ES-I3 (cell line): ENCODE data around the gene DCANP1.
A peak's percentile ranks its signal among the peaks of the same experiment; 100 is the strongest.
"Not testable (repeated sequence)": the region's sequence is repeated elsewhere in the genome, so short reads cannot be mapped to it uniquely, and the experiment has no call there.

Experiments used
- H3K36me3 ChIP-seq: 2 replicates; pipeline ENCODE4 v1.6.1; 2013; ENCODE audit warnings: mild to moderate bottlenecking, low read length, control low read depth, moderate library complexity; ENCODE audit not compliant: insufficient read depth
- H3K4me1 ChIP-seq: 2 replicates; pipeline ENCODE4 v1.6.1; 2013; ENCODE audit warnings: mild to moderate bottlenecking, control low read depth, low read length; ENCODE audit not compliant: insufficient read depth
- H3K9ac ChIP-seq: 2 replicates; pipeline ENCODE4 v1.6.1; 2013; ENCODE audit warnings: low read depth, mild to moderate bottlenecking, low read length, moderate library complexity
- H3K9me3 ChIP-seq: 2 replicates; pipeline ENCODE4 v1.6.1; 2013; ENCODE audit warnings: mild to moderate bottlenecking, low read length, moderate library complexity; ENCODE audit not compliant: control insufficient read depth, insufficient read depth

DCANP1 gene, protein sequence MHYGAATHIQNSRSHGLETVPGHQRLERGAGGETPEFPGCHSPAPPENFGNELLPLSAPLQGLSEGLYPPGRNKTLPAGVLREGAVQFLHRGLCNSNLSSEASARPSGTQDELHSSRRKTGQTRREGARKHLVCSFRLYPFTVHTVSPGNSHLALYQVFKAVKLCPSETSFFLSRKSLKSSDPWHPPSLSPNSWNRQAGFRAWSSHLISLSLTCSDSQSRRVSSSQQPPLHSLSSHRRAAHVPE

DNA sequence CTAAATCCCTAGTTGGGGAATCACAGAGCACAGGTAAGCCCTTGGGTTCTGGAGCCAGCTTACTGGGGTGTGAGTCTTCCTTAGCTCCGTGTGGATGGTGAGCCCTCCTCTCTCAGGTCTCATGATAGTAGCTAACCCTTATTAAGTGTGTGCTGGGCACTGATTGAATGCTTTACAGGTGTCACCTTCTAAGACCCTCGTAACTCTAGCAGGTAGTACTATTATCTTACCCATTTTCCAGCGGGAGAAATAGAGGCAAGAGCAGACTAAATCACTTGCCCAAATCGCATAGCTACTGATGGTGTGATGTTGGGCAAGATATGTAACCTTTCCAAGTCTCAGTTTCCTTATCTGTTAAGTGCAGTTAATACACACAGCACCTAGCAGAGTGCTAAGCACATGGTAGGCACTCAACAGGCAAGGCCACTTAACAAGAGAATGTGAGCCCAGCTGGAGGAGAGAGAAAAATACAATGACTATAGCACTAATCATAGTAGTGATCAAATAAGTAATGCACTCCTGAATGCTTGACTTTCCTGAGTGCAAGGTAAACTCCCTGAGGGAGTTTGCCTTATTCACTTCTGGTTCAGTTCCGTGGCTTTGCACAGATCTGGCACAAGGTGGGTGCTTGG lies at the start of gene DCANP1:
Gene DCANP1, minus strand, starts transcription at position 51 of the 632 bp plus-strand sequence. CDS start 240 bp downstream, outside the sequence.
- Histone ChIP-seq H3K9ac (0 out of 2 replicates have a peak within 1 kb of the TSS, but pooled peaks have one; percentile 4), H3K4me1 (peaks cover 12% of the 10 kb centered on the region; the same call in 1 of the 2 replicates), H3K36me3 (no peaks in the 10 kb centered on the region), H3K9me3 (no peaks in the 10 kb centered on the region; the same call in 1 of the 2 replicates)

DNA sequence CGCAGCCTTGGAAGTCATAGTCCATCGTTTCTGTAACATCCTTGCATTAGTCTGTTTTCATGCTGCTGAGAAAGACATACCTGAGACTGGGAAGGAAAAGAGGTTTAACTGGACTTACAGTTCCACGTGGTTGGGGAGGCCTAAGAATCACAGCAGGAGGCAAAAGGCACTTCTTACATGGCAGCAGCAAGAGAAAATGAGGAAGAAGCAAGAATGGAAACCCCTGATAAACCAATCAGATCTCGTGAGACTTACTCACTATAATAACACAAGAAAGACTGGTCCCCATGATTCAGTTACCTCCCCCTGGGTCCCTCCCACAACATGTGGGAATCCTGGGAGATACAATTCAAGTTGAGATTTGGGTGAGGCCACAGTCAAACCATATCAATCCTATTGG lies 48.4 kb upstream of the DCANP1 start:
- H3K9ac ChIP-seq, H3K36me3 ChIP-seq, H3K9me3 ChIP-seq: not testable (repeated sequence)
- peaks cover 15% of the 10 kb centered on the region for H3K4me1 ChIP-seq

DNA sequence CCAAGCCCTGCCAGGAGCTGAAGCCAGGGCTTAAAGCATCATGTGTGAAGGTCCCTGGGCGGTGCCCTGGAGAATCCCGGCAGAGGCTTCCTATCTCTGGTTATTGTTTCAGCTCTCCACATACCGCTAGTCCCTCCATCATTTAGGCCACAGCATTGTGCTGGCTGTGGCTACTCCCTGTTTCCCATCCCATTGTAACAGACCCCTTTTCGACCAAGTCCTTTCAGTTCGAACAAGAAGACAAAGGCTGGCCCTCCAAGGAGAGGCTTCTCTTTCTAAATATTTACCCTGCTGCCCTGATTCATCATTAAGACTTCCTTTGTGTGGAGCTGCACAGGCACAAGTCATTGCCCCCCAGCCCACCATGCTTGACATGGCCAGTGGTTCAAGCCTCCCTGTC lies 47.0 kb upstream of the DCANP1 start:
- no peaks in the 10 kb centered on the region for H3K36me3 ChIP-seq
- H3K9me3 ChIP-seq, result no peaks in the 10 kb centered on the region
- no peak overlapping the region for H3K9ac ChIP-seq
- H3K4me1 ChIP-seq, result peaks cover 15% of the 10 kb centered on the region

DNA sequence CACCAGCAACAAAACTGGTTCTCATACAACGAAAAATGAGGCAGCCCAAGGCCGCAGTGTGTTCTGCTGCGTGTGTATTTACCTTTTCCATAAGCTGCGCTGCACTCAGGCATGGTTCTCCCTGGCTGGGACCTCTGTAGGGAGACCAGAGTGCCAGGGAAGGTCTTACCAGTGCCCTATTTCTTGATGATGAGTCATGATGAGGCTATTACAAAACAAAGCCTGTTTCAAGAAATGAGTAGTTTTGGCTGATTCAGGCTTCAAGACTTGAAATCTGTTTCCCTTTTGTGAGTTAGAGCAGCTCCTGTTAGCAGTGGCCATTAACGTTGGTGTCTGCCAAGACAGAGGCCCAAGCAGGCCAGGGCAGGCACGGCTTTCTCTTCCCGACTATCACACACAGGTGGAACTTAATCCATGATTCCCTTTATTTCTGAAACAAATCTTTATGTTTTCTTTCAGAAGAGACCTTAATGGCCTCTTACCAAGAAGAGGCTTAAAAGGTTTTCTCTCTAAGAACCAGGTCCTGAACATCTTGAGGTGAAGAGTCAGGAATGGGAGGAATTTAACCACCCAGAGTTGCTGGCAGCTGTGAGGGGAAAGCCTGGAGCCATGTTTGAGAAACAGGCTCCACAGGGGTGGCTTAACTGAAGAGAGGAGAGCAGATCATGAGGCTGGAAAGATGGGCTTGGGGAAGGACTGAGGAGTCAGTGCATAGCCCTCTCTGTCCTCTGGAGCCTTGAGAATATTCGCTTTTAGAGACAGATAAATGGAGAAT lies 46.4 kb upstream of the DCANP1 start:
- no peaks in the 10 kb centered on the region for H3K9me3 ChIP-seq
- H3K4me1 ChIP-seq, result peaks cover 15% of the 10 kb centered on the region
- H3K9ac ChIP-seq, result no peak overlapping the region
- H3K36me3 ChIP-seq, result no peaks in the 10 kb centered on the region

DNA sequence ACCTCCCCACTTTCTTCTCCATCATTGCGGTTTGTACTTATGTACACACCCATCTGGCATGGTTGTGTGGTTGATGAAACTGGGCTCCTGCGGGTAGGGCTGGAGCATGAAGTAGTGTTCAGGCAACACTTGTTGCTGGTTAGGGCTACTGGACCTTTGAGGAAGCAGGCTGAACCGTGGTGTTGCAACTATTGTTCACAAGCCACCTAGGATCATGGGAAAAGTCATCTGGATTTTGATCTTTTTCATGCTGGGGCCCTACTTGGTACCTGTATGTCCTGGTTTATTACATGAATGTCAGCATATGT lies 45.1 kb upstream of the DCANP1 start:
- no peaks in the 10 kb centered on the region for H3K36me3 ChIP-seq
- peaks cover 17% of the 10 kb centered on the region for H3K4me1 ChIP-seq
- H3K9ac ChIP-seq, result no peak overlapping the region
- no peaks in the 10 kb centered on the region for H3K9me3 ChIP-seq

DNA sequence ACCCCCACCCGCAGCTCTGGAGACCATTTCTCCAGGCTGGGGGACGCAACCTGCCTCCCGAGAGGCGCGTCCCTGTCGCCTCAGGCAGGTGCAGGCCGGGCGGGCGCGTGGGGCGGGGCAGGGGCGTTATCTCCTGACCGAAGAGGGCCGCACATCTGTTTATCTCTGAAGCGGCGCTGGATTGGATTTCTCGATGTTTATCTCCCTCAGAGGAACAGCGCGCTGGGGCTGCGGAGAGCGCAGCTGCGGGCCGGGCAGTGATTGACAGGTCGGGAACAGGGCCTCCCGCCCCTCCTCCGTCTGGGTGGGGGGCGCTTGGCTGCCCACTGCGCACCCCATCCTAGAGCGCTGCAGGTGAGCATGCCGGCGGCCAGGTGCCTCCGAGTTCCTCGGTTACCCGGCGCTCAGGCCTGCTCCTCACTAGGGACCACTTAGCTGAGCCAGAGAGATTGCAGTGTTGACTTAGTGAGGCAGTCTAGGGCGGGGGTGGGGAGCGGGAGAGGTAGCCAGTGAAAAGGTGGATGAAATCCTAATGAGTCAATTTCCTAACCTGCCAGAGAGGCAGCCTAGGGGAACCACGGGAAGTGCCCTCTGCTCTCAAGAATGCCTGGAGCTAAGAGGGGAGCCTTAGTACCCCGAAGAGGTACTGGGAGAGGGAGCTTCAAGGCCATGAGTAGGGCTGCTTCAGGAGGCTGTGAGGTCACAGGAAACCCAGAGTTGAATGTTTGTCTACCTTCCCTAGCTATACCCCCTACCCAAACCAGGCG lies 44.6 kb upstream of the DCANP1 start:
- peak overlapping the region; percentile 34; the same call in 1 of the 2 replicates for H3K9ac ChIP-seq
- peaks cover 17% of the 10 kb centered on the region for H3K4me1 ChIP-seq
- no peaks in the 10 kb centered on the region for H3K9me3 ChIP-seq
- H3K36me3 ChIP-seq, result no peaks in the 10 kb centered on the region

DNA sequence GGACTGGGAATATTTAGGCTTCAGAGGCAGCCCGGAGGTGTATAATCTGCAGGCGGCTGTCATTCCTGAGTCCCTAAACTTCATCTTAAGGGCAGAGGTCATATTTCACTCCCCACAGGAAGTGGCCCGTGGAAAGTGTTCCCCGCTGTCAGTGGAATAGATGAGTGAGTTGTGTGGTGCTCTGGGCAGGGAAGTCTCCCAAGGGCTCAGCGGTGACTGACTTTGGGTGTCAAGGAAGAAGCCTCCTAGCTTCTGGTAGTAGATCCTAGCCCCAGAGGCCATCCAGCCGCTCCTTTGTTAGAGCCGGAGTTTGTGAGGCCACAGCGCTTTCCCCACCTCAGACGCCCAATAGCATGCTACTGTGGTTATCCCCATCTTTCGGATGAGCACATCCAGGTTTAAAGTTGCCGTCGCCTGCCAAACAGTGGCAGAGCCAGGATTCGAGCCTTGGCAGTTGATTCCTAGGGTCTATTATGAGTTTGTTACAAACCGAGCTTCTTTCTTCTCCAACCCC lies 43.9 kb upstream of the DCANP1 start:
- Histone ChIP-seq H3K9ac (peak overlapping the region; percentile 34; the same call in 1 of the 2 replicates), H3K9me3 (no peaks in the 10 kb centered on the region), H3K36me3 (no peaks in the 10 kb centered on the region), H3K4me1 (peaks cover 17% of the 10 kb centered on the region)

DNA sequence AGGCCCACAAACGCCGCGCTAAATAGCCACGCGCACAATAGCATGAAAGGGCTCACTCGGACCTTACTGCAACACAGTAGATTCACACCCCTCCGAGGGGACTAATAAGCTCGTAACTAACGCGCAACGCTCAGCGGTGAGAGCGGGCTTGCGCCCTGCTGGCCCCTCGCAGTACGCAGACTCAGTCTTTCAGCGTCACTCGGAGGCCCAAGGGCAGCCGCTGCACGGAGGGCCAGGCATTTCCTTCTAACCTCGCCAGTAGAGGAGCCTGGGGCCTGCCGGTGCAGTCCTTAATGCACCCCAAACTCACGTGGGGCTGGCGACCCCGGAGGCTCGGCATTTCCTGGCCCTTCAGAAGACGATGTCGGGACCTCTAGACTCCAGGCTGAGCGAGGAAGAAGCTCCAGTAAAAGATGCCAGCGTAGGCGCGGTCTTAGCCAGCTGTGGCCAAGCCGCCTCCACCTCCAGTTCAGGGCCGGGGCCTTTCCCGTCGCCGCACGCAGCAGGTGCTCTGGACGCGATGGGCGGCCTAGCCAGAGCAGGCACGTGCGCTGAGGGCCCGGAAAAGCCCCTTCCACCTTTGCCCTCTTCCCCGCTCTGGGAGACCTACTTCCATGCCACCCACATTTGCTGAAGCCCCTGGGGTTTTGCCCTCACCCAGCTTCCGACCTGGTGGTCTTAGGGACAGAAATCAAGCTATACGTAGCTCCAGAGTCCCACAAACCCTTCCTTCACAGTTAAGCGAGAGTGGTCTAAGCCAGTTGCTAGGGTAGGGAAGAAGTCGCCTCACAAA lies 43.3 kb upstream of the DCANP1 start:
- H3K4me1 ChIP-seq, result peaks cover 17% of the 10 kb centered on the region
- no peaks in the 10 kb centered on the region for H3K36me3 ChIP-seq
- no peaks in the 10 kb centered on the region for H3K9me3 ChIP-seq
- peak overlapping the region; percentile 40; the same call in 1 of the 2 replicates for H3K9ac ChIP-seq

DNA sequence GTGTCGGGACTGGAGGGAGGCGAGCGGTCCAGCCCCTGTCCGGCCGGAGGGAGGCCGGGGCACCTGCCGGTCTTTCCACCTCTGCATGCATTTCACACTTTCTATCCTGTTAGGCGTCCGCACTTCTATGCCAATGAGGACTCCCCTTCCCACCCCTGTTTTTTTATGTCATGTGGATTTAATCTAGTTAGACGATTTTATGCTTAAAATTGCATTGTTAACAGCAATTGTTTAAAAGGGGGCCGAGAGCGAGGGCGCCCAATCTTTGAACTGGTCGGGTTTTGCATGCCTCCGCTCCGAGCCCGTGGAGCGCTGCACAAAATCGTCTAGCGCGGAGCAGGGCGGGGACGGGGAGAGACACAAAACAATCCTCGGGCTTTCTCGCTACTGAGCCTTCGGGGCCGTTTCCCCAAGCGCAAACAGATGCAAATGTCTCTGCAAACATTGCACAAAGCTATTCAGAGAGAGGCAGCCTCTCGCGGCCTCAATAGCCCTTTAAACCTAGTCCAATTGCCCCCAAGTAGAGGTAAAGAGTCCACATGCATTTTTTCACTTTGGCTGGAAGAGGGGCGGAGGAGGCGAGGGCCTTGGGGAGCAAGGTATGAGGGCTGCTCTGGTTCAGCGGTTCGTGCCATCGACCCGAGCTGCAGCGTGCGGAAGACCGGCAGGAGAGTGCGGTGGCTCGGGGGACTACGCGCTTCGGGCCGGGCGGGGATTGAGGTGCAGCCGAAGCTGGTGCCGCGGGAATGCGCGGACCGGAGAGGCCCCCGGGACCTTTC lies 42.5 kb upstream of the DCANP1 start:
- H3K4me1 ChIP-seq, result peaks cover 21% of the 10 kb centered on the region
- no peaks in the 10 kb centered on the region for H3K9me3 ChIP-seq
- peak overlapping the region; percentile 40; the same call in 1 of the 2 replicates for H3K9ac ChIP-seq
- H3K36me3 ChIP-seq, result no peaks in the 10 kb centered on the region

DNA sequence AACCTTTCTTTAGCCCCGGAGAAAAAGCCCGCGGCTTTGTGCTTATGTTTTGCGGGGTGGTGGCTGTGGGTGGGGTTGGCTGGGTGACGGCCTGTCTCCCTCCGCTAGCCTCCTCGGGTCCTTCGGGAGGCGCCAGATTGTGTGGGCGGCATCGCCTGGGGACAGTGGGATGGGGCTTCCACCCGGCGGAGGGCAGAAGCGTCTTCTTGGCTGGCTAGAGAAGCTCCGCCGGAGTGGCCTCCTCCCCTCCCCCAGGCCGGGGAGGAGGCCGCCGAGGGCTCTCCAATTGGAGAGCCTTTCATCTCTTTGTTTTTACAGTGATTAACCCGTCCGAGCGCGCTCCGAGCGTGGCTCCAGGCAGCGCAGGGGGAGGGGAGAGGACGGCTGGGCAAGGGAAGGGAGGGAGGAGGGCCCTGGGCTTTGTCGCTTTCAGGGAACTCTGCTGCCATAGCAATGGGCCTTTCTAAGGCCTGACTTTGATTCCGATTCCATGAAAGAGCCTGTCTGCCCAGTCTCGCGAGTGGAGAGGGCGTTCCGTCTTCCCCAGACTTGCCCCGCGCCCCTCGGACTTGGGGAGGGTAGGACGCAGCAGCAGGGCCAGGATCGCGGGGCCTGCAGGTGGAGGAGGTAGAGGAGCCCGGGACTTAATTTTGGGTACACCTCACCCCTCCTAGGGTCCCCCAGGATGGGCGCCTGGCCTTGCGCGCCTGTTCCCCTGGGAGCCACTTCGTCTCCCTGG lies 41.7 kb upstream of the DCANP1 start:
- peaks cover 26% of the 10 kb centered on the region for H3K4me1 ChIP-seq
- H3K9ac ChIP-seq, result peak overlapping the region; percentile 40
- H3K9me3 ChIP-seq, result no peaks in the 10 kb centered on the region
- no peaks in the 10 kb centered on the region for H3K36me3 ChIP-seq

DNA sequence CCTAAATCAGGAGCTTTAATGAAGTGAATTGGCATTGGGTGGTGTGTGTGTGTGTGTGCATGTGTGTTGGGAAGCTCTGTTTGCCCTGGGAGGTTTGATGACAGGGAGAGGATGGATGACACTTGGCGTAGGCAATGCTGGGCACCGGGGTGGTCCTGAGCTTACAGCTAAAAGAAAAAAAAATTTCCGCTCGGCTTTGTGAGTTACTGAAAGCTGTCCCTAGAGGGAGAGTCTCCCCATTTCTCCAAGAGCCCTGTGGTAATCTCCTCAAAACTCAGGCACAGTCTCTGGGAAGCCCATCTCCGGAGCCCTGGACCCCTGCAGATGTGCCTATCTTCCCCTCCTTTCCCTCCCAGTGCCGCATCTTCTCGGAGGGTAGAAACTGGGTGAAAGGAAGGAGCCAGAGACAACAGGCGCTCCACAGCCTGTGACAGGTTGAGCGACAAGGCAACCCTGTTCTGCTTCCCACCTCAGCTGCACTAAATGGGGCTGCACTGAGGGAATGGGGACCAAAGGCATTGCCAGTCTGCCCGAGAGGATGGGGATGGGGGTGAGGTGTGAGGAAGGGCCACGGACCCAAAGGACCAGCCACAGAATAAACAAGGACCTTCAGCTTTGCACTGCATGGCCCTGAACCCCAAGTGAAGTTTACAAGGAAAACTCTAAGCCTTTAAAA lies 40.8 kb upstream of the DCANP1 start:
- Histone ChIP-seq H3K9ac (no peak overlapping the region), H3K4me1 (peaks cover 26% of the 10 kb centered on the region), H3K9me3 (no peaks in the 10 kb centered on the region)

DNA sequence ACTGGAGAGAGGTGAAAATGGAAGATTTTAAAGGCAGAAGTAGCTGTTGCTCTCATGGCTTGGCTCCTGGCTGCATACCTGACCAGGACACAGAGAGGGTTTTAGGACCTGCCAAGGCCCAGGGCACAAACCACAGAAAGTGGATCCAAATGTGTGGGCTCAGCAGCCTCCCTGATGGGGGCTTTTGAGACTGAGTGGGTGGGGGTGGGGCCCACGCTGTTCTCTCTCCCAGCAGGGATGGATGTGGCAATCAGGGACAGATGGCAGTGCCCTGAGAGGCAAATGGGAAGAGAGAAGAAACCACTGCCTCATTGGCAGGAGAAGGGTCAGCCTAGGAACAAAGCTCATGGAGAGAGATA lies 39.9 kb upstream of the DCANP1 start:
- Histone ChIP-seq H3K9ac (no peak overlapping the region), H3K36me3 (no peaks in the 10 kb centered on the region), H3K9me3 (no peaks in the 10 kb centered on the region), H3K4me1 (peaks cover 22% of the 10 kb centered on the region)

More for the DNA sequence above, 40.8 kb upstream of the DCANP1 start:
- H3K36me3 ChIP-seq, result no peaks in the 10 kb centered on the region
